ENCODE data around the gene ANKS4B.
"Not testable (repeated sequence)": the region's sequence is repeated elsewhere in the genome, so short reads cannot be mapped to it uniquely, and the experiment has no call there.

Gene ANKS4B, protein sequence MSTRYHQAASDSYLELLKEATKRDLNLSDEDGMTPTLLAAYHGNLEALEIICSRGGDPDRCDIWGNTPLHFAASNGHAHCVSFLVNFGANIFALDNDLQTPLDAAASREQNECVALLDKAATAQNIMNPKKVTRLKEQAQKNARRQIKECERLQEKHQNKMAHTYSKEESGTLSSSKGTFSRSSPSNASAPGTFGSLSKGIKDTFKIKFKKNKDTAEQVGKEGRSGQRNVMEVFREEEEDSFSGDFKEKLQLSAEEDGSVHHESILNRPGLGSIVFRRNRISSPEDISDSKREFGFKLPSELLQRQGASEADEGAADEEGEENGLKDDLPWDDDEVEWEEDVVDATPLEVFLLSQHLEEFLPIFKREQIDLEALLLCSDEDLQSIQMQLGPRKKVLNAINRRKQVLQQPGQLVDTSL

DNA sequence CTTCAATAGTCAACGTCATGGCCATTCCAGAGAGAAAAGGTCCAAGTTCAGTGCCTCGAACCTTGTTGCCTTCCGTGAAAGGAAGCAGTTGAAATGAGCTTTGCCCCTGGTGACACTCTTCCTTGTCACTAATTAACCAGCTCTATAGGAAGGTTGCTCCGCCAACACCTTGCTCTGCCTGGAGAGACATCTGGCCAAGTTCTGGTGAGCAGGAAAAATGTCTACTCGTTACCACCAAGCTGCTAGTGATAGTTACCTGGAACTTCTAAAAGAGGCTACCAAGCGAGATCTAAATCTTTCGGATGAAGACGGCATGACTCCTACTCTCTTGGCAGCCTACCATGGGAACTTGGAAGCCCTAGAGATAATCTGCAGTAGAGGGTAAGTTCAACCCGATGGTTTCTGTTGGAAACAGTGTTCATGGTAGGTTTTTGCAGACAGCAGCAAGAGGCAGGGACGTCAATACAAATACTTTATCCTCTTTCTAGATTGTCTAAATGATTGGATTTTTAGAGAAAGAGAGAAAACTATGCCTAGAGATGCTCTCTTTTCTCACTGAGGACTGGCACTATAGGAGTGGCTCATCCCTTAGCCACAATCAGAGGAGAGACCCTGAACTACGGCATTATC lies at the start of gene ANKS4B:
ANKS4B (plus strand) TSS at position 179 of the 630 bp plus-strand sequence; CDS start at position 218, 39 bp downstream.
- DNase-seq: no peak

- no peak for DNase-seq
These were observed 49.5 kb upstream of the ANKS4B start for GRCh38 chr16:21183995-21184394.

- DNase-seq: no peak
These were observed 48.7 kb upstream of the ANKS4B start for GRCh38 chr16:21184834-21185233.

DNA sequence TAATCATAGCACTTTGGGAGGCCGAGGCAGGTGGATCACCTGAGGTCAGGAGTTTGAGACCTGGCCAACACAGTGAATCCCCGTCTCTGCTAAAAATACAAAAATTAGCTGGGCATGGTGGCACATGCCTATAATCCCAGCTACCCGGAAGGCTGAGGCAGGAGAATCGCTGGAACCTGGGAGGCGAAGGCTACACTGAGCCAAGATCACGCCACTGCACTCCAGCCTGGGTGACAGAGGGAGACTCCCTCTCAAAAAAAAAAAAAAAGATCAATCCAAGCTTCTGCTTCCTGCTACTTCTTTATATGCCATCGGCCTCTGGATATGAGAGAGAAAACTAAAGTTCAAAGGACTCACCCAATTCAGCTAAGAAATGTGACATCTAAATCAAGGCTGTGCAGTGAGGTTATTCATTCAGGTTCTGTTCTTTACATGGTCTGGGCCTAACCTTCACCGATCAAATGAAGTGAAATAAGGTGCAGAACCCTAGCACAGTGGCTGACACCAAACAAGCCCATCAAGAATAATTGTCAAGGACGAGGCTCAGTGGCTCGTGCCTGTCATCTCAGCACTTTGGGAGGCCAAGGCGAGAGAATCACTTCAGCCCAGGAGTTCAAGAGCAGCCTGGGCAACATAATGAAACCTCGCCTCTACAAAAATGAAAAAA lies 47.7 kb upstream of the ANKS4B start:
- no peak for DNase-seq

DNA sequence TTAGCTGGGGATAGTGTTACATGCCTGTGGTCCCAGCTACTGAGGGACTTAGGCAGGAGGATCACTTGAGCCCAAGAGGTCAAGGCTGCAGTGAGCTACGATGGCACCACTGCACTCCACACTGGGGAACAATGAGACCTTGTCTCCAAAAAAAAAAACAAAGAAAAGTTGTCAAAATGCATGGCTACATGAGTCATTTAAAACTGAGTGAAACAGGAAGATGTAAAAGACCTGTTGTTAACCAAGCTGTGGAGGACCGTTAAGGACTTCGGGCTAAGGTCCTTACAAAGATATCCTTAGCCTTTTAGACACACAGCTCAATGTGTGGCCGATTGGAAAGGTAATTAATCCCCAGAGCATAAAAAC lies 47.2 kb upstream of the ANKS4B start:
- DNase-seq: no peak

DNA sequence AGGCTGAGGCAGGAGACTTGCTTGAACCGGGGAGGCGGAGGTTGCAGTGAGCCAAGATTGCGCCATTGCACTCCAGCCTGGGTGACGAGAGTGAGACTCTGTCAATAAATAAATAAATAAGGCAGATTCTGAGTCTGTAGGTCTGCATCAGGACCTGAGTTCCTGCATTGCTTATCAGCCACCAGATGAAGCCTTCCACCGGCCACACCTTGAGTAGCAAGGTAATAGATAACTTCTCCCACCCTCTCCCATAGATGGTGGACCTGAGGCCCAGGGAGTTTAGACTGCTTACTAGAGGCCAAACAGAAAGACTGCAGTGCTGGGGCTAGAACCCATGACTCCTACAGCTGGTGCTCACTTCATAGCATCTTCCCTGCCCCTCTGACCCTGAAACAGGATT lies 44.2 kb upstream of the ANKS4B start:
- DNase-seq: no peak

- no peak for DNase-seq
These were observed 43.5 kb upstream of the ANKS4B start for GRCh38 chr16:21190013-21190412.

DNA sequence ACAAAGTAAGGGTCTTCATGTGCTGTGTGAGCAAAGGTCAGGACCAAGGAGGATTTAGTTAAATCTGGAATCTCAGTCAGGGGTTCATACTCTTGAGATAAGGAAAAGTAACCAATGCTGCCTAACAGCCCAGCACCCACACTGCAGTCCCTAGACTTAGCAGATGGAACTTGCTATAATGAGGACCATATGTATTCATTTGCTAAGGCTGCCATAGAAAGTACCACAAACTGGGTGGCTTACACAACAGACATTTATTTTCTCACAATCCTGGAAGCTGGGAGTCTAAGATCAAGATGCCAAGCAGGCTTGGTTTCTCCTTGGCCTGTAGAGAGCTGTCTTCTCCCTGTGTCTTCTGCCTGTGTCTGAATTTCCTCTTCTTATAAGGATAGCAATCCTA lies 42.9 kb upstream of the ANKS4B start:
- no peak for DNase-seq

DNA sequence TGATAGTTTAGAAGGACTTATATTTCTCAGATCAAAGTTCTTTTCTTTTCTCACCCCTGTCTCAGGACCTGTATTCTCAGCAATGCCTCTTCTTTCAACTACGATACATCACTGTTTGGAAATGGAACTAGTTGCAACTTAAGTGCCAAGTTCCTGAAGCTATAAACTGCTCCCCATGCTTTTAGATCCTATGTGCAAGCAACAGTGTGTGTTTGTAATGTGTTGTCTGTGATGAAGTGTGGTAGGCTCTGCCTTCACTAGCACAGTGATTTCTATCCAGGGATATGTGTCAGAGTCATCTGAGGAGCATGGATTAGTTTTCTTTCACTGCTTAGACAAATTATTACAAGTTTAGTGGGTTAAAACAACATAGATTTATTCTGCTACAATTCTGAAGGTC lies 40.5 kb upstream of the ANKS4B start:
- DNase-seq: no peak

DNA sequence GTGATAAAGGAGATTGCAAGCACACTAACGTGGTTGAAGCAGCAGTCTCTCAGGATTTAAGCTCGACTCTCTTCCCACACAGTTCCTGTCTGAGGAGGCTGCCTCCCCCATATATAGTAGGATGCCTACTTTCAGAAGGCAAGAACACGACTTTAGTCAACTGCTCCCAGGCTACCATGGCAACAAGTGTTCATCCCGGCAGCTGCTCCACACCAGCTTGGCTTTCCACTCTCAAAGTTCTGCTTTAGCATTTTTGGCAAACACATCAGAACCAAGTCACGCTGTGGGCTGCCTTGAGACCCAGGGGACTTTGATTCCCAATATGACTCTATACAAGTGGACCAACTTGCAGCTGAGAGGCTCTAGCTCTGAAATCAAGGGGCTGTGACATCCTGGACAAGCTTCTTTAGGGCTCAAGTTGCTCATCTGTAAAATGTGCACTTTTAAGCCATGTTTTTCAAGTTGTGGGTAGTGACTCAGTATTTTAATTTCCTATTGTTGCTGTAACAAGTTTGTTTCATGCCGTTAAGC lies 38.7 kb upstream of the ANKS4B start:
- DNase-seq: no peak

DNA sequence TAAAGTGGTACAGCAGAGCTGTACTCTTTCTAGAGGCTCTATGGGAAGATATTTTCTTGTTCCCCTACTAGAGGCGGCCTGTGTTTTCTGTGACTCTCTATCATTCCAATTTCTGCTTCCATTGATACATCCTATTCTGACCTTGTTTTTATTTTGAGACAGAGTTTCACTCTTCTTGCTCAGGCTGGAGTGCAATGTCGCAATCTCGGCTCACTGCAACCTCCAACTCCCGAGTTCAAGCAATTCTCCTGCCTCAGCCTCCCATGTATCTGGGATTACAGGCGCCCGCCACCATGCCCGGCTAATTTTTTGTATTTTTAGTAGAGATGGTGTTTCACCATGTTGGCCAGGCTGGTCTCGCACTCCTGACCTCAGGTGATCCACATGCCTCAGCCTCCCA lies 38.2 kb upstream of the ANKS4B start:
- not testable (repeated sequence) for DNase-seq

GRCh38 chr16:21197112-21197511 lies 36.4 kb upstream of the ANKS4B start:
- no peak for DNase-seq

- DNase-seq: no peak
These were observed 35.9 kb upstream of the ANKS4B start for GRCh38 chr16:21197621-21198020.

DNA sequence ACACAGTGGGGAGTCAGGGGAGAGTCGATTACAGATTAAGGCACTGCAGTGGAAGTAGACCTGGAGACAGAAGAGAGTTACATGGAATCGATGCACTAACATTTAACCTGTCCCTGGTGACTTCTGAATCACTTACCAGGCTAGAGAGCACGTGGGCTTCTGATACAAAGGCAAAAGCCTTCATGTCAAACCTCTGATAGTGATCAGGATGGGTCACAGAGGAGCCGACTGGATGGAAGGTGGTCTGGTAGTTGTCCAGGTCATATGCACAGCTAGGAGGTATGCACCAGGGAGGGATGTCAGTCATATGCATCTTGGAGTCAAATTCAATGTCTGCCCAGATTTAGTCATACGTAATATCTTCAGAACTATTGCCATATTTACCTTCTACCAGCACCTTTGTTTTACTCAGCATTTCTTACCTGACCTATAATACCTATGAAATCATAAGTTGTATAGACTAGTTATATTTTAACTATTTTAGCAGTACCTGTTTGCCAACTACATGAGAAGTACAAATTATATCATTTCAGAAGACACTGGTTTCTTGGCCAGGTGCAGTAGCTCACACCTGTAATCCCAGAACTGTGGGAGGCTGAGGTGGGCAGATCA lies 33.8 kb upstream of the ANKS4B start:
- no peak for DNase-seq

GRCh38 chr16:21203155-21203797 lies 30.2 kb upstream of the ANKS4B start:
- peak; percentile 36 for DNase-seq

- no peak for DNase-seq
These were observed 28.2 kb upstream of the ANKS4B start for GRCh38 chr16:21205303-21205702.

GRCh38 chr16:21206550-21206949 lies 26.9 kb upstream of the ANKS4B start:
- no peak for DNase-seq

DNA sequence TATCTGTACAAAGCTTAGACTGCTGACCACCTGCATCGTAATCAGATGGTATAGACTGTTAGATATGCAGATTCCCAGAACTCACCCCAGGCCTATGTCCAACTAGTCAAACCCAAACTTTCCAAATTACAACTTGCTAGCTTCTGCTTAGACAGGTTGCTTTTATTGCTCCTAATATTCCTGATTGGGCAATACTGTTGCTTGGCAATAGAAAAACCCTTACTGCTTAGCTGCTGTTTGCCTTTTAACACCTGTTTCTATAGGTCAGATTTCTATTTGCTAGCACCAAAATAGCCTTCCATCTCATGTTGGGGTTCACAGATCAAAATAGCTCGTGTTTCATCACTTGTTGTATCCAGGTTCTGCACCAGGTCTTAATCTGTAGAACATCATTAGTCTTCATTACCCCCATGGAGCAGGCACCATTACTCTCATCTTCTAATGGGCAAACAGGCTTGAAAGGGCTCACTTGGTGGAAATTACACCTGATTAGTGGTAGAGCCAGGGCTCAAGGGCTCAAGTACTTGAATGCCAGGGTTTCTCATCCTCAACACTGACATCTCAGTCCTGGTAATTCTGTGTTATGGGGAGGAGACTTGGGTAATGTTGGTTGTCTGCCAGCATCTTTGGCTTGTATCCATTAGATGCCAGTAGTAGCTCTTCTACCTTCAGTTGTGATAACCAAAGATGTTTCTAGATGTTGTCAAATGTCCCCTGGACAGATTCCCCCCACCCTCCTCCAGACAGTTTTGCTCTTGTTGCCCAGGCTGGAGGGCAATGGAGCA lies 24.9 kb upstream of the ANKS4B start:
- no peak for DNase-seq

DNA sequence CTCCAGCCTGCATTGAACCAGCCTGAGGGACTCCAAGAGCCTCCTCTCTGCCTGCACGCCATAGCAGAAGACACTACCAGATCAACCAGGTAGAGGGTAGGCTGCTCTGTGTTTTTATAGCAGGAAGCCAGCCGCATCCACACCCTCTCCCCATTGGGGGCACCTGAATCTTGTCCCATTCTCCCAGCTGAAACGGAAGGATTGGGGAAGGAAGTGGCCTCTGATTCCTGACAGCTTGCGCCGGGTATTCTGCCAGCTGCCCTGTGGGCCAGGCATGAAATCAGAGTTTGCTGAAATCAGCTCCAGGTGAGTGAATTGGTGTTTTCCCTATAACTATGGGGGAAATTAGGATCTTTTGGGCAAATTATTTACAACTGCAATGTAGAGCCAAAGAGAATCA lies 22.0 kb upstream of the ANKS4B start, which contains the start of gene ZP2:
ZP2 (minus strand) TSS at position 89 of the 400 bp plus-strand sequence; CDS start at position 62, 27 bp downstream.
- DNase-seq: no peak

DNA sequence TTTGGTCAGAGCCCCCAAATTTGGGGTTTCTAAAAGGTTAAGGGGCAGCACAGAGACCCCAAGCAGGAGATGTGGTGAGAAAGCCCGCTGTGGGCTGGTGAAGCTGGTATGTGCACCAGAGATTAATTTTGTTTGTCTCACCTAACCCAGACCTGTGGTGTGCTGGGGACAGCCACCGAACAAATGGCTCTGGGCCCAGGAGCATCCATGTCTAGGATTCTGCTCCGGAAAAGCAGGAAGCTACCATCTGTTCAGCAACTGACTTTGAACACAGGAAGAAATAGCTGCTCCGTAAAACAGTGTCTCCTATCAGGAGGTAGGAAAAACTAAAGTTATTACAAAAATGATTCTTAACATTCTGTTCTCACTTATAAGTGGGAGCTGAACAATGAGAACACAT lies 19.4 kb upstream of the ANKS4B start:
- DNase-seq: no peak

GRCh38 chr16:21217121-21217520 lies 16.4 kb upstream of the ANKS4B start:
- no peak for DNase-seq

DNA sequence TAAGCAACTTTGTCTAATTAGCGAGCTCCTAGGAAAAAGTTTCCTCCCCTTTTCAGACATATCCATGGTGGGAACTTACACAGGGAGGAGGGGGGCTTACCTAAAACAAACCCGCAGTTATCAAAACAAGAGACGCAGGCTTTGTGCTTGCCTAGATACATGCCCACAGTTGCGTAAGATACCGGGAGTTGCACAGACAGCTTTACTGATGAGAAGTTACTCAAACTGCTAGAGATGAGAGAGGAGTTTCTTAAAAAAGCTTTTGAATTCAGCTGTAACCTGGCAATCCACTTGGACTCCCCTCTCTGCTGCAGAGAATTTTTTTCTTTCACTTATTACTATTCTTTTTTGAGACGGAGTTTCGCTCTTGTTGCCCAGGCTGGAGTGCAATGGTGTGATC lies 15.3 kb upstream of the ANKS4B start:
- no peak for DNase-seq
